H1 (cell line): ENCODE data around the gene DOP1B. TPM values are rescaled to one million over a fixed set of nuclear protein-coding genes. Genes with fewer than 3 reads are reported as not detected.

Experiments
- ASH2L ChIP-seq: fragments of 200-600, 300-600 bp; sonication (generic); IDR thresholded peaks from one replicate; pipeline ENCODE4 v1.7.1; 2017; ENCODE audit warnings: low read length
- polyA plus RNA-seq, 7 experiments: library from polyadenylated mRNA; depleted of rRNA in 3 of 7; stranded (reverse) in 5 of 7; unstranded in 2 of 7; fragments of >200 nt in 5 of 7; fragments of 200-250 nt in 2 of 7; gene quantifications; 1 replicate in 5 of 7; 2 replicates in 1 of 7; 4 replicates in 1 of 7; pipeline versions ENCODE4 v1.2.1 to v1.2.3, GENCODE V29; 2011 to 2013; ENCODE audit warnings: missing spikeins in 2 of 7, mixed read lengths in 2 of 7
- total RNA-seq: library from RNA; stranded (reverse); fragmentation: NEBNext Ultra II Directional; extraction: Animal tissue kit (Norgen Biotek cat#: 25700); gene quantifications from 2 replicates; pipeline ENCODE4 v1.2.1, GENCODE V29; 2021

Gene DOP1B
- total and polyA plus RNA-seq, 2 of the 8 experiments (the other 6 are each of a cell fraction or from before 2014, with no cell fraction given), result 2.8 to 9.9 TPM

DNA sequence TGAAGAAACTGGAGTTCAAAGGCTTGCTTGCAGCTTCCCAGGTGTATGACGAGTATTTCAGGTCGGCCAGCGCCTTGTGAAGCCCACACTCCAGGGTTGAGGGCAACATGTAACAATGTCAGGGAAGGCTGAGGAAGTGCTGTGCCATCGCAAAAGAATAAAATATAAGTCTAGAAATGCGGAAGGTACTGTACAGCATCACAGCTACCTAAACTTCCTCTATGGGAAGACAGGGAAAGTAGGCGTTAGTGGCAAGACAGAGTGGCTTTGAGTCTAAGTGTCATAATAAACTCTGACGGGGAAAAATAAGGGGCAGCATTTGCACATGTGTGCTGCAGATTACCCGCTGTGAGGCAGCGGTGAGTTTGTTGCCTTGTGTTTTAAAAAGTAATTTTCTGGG, 28.9 kb downstream of the DOP1B start (continued):
- TF ChIP-seq ASH2L, result no peak
- TF ChIP-seq, all 59 proteins: peak for 0
